Lung (tissue), 12 donors: Measurements from ENCODE around the gene UGT2A1. TPM values are rescaled to one million over a fixed set of nuclear protein-coding genes. Genes with fewer than 3 reads are reported as not detected.

Source experiments
- ATAC-seq: fragments of 200-7000 bp; cut with Tn5 transposase; one replicate; pipeline ENCODE4 v1.9.1; 2020; ENCODE audit warnings: moderate number of reproducible peaks; ENCODE audit not compliant: insufficient read depth, low FRiP score
- DNase-seq, 3 donors: peaks; one replicate each; pipeline ENCODE4 v3.0.0-alpha.2; 2013 to 2017
- H3K27ac ChIP-seq, 2 donors: one replicate each; pipeline ENCODE4 v1.5.1; 2013; ENCODE audit warnings: mild to moderate bottlenecking in 2 of 2, moderate library complexity in 2 of 2, control low read depth in 1 of 2, inconsistent platforms in 1 of 2, low read depth in 1 of 2, low read length in 1 of 2
- H3K27me3 ChIP-seq, 3 donors: one replicate each; pipeline ENCODE4 v1.5.1; 2013; ENCODE audit warnings: low read length in 2 of 3; ENCODE audit not compliant: control insufficient read depth in 3 of 3, insufficient read depth in 3 of 3
- H3K36me3 ChIP-seq, 4 donors: one replicate each; pipeline ENCODE4 v1.5.1; 2013; ENCODE audit warnings: low read length in 4 of 4, mild to moderate bottlenecking in 1 of 4, moderate library complexity in 1 of 4; ENCODE audit not compliant: control insufficient read depth in 4 of 4, insufficient read depth in 4 of 4
- H3K4me1 ChIP-seq, 5 donors: one replicate each; pipeline ENCODE4 v1.5.1; 2013; ENCODE audit warnings: low read length in 5 of 5, mild to moderate bottlenecking in 2 of 5, moderate library complexity in 1 of 5; ENCODE audit not compliant: control insufficient read depth in 5 of 5, insufficient read depth in 5 of 5
- H3K4me3 ChIP-seq: one replicate; pipeline ENCODE4 v1.5.1; 2013; ENCODE audit warnings: mild to moderate bottlenecking, control low read depth, moderate library complexity
- H3K9ac ChIP-seq, 2 donors: one replicate each; pipeline ENCODE4 v1.5.1; 2013; ENCODE audit warnings: low read length in 2 of 2, control low read depth in 1 of 2; ENCODE audit not compliant: insufficient read depth in 1 of 2
- H3K9me3 ChIP-seq, 4 donors: one replicate each; pipeline ENCODE4 v1.5.1; 2013; ENCODE audit warnings: low read length in 3 of 4, mild to moderate bottlenecking in 1 of 4, moderate library complexity in 1 of 4; ENCODE audit not compliant: control insufficient read depth in 4 of 4, insufficient read depth in 3 of 4
- CTCF ChIP-seq: IDR thresholded peaks from 2 replicates; pipeline ENCODE4 v1.5.1; 2012; ENCODE audit warnings: mild to moderate bottlenecking; ENCODE audit errors: control extremely low read depth, extremely low read depth
- WGBS, 2 donors: extraction: QIAGEN DNeasy Blood & Tissue Kit; methylation state at CpG; one replicate each; pipeline ENCODE4 v1.1.7; 2013; 5-methylcytosine and 5-hydroxymethylcytosine counted together
- polyA plus RNA-seq, 2 donors: library from polyadenylated mRNA; stranded (reverse); fragments of 200-250 nt; gene quantifications; one replicate each; pipeline ENCODE4 v1.2.1, GENCODE V29; 2013
- total RNA-seq, 2 donors: library from RNA; depleted of rRNA in 1 of 2; stranded (reverse); fragments of >200 nt in 1 of 2; gene quantifications; one replicate each; pipeline ENCODE4 v1.2.1, GENCODE V29; 2014 to 2021
- donor health status: control.
- donor health status: control.
- donor health status: Bipolar disorder and iron deficiency.
- donor health status: healthy.
- donor health status: DM: yes; HTN: yes; CAD: no.

UGT2A1 gene
- total and polyA plus RNA-seq, 4 donors = 0.13 TPM; not detected in 3

- H3K27me3 ChIP-seq = no peaks in the 10 kb centered on the region
- DNase-seq (no peak), ATAC-seq (no peak)
- 77 to 79% methylated on average over 2 of the region's 2 CpGs for WGBS, 2 donors
- no peaks in the 10 kb centered on the region for H3K4me1 ChIP-seq
- H3K9me3 ChIP-seq = no peaks in the 10 kb centered on the region
- no peak for TF ChIP-seq CTCF
- H3K9ac ChIP-seq = no peak overlapping the region
- H3K36me3 ChIP-seq = no peaks in the 10 kb centered on the region
- no peak overlapping the region for H3K27ac ChIP-seq
- no peak overlapping the region for H3K4me3 ChIP-seq
These were observed 53.0 kb downstream of the UGT2A1 start for GRCh38 chr4:69600013-69600412.

- H3K36me3 ChIP-seq = no peaks in the 10 kb centered on the region
- ATAC-seq (no peak), DNase-seq (no peak)
- H3K9me3 ChIP-seq = no peaks in the 10 kb centered on the region
- no peak for TF ChIP-seq CTCF
- H3K4me3 ChIP-seq = no peak overlapping the region
- no peak overlapping the region for H3K9ac ChIP-seq
- no peaks in the 10 kb centered on the region for H3K4me1 ChIP-seq
- WGBS, 2 donors = 53 to 66% methylated on average over 4 of the region's 4 CpGs
- no peak overlapping the region for H3K27ac ChIP-seq
- H3K27me3 ChIP-seq = no peaks in the 10 kb centered on the region
These were observed 58.7 kb downstream of the UGT2A1 start for GRCh38 chr4:69594382-69594781.

GRCh38 chr4:69591364-69591763 is 61.7 kb downstream of the UGT2A1 start:
- no peaks in the 10 kb centered on the region for H3K36me3 ChIP-seq
- H3K27ac ChIP-seq = no peak overlapping the region
- H3K27me3 ChIP-seq = no peaks in the 10 kb centered on the region
- ATAC-seq (no peak), DNase-seq (no peak)
- TF ChIP-seq CTCF = no peak
- no peaks in the 10 kb centered on the region for H3K4me1 ChIP-seq
- H3K9me3 ChIP-seq = no peaks in the 10 kb centered on the region
- 28 to 35% methylated on average over 1 of the region's 1 CpG for WGBS, 2 donors
- H3K4me3 ChIP-seq = no peak overlapping the region
- H3K9ac ChIP-seq = no peak overlapping the region

- no peak for TF ChIP-seq CTCF
- no peak for ATAC-seq
These were observed 63.2 kb downstream of the UGT2A1 start for GRCh38 chr4:69589884-69590283.

More at GRCh38 chr4:69589884-69590283, 63.2 kb downstream of the UGT2A1 start:
- Histone ChIP-seq H3K36me3 (no peaks in the 10 kb centered on the region), H3K4me1 (no peaks in the 10 kb centered on the region), H3K9me3 (no peaks in the 10 kb centered on the region), H3K9ac (no peak overlapping the region), H3K27ac (no peak overlapping the region), H3K27me3 (no peaks in the 10 kb centered on the region), H3K4me3 (no peak overlapping the region)
- DNase-seq = no peak
- 76 to 88% methylated on average over 1 of the region's 1 CpG for WGBS, 2 donors
